Prostate gland (tissue), 2 donors: ENCODE data around the gene SCGB1C1.

Experiments used
- POLR2A ChIP-seq: fragments of 450-650 bp; IDR thresholded peaks from one replicate; pipeline ENCODE4 v1.6.1; 2016; ENCODE audit warnings: antibody characterized with exemption, mild to moderate bottlenecking
- POLR2AphosphoS5 ChIP-seq: sonication (generic); formaldehyde crosslinking; IDR thresholded peaks from one replicate; pipeline ENCODE4 v1.6.1; 2017; ENCODE audit warnings: antibody characterized with exemption
- TF ChIP-seq, protein P1 (sequence below), 4 experiments: fragments of 200-600 bp in 2 of 4; fragments of 450-650 bp in 2 of 4; sonication (generic) in 2 of 4; IDR thresholded peaks; 1 replicate in 3 of 4; 2 replicates in 1 of 4; pipeline ENCODE4 v1.5.1; 2016 to 2019; ENCODE audit warnings: antibody characterized with exemption in 4 of 4, mild to moderate bottlenecking in 2 of 4, moderate library complexity in 2 of 4

DNA sequence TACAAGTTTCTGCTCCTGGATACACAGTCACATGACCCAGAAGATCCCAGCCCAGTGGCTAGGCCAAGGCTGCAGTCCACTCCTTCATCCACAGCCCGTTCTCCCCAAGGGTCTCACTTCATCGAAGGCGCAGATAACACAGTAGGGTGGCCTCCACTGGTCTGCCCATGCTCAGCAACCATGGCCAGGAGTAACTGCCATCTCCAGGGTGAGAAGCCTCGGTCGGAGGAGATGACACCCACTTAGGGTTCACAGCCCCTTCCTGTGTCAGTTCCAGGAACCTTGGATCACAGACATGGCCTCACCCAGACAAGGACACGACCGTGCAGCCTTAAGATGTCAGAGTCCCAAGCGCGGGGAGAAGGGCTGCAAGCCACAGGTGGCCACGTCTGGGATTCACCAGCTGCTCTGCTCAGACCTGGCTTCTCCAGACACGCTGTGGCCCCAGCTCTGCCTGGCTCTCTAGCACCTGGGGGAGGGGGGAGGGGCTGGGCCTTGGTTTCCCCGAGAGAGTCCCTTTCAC, 11.8 kb downstream of the SCGB1C1 start:
- TF ChIP-seq, protein P1, sequence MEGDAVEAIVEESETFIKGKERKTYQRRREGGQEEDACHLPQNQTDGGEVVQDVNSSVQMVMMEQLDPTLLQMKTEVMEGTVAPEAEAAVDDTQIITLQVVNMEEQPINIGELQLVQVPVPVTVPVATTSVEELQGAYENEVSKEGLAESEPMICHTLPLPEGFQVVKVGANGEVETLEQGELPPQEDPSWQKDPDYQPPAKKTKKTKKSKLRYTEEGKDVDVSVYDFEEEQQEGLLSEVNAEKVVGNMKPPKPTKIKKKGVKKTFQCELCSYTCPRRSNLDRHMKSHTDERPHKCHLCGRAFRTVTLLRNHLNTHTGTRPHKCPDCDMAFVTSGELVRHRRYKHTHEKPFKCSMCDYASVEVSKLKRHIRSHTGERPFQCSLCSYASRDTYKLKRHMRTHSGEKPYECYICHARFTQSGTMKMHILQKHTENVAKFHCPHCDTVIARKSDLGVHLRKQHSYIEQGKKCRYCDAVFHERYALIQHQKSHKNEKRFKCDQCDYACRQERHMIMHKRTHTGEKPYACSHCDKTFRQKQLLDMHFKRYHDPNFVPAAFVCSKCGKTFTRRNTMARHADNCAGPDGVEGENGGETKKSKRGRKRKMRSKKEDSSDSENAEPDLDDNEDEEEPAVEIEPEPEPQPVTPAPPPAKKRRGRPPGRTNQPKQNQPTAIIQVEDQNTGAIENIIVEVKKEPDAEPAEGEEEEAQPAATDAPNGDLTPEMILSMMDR (IDR thresholded peaks at IDR 0.05): no peak
- TF ChIP-seq POLR2AphosphoS5 (no peak), POLR2A (no peak)
